Measurements from ENCODE around the gene SF3A1.

DNA sequence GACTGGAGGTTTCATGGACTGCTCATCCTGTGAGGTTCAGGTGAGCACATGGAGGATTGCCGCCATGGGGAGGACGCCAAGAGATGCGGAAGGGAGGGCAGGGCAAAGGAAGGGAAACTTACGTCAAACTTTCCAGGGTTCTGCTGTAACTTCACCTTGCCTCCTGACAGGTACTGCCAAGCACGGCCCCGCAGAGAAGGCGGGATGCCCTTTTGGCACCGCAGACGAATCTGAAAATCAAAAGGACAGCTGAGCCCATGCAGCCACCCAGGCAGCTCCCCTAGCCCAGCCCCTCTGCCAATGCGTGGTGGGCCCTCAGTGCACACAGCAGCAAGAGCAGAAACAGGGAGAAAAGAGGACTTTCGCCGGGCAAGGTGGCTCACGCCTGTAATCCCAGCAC is 57.4 kb downstream of the SF3A1 start:
- TF ChIP-seq, protein P1, sequence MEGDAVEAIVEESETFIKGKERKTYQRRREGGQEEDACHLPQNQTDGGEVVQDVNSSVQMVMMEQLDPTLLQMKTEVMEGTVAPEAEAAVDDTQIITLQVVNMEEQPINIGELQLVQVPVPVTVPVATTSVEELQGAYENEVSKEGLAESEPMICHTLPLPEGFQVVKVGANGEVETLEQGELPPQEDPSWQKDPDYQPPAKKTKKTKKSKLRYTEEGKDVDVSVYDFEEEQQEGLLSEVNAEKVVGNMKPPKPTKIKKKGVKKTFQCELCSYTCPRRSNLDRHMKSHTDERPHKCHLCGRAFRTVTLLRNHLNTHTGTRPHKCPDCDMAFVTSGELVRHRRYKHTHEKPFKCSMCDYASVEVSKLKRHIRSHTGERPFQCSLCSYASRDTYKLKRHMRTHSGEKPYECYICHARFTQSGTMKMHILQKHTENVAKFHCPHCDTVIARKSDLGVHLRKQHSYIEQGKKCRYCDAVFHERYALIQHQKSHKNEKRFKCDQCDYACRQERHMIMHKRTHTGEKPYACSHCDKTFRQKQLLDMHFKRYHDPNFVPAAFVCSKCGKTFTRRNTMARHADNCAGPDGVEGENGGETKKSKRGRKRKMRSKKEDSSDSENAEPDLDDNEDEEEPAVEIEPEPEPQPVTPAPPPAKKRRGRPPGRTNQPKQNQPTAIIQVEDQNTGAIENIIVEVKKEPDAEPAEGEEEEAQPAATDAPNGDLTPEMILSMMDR (conservative IDR thresholded peaks at IDR 0.05 in 1 of 2, IDR thresholded peaks at IDR 0.05 in 1 of 2; ENCODE audit: low read depth in 1 of 2, low read length in 2 of 2) = no peak
- no peak for TF ChIP-seq EZH2 (IDR thresholded peaks at IDR 0.05; ENCODE audit: low read length, missing control alignments)

All from fibroblast of lung (primary cell).